Vagina (tissue), 2 donors: ENCODE results near the gene DBX1. TPM values are rescaled to one million over a fixed set of nuclear protein-coding genes. Genes with fewer than 3 reads are reported as not detected.

Experiments
- DNase-seq, 2 donors: peaks; one replicate each; pipeline ENCODE4 v3.0.0-alpha.2; 2017; ENCODE audit errors: extremely low spot score in 2 of 2
- H3K27ac ChIP-seq: fragments of 200-600 bp; sonication (generic); one replicate; pipeline ENCODE4 v1.5.1; 2019
- H3K27me3 ChIP-seq: fragments of 200-600 bp; sonication (generic); one replicate; pipeline ENCODE4 v1.5.1; 2019
- H3K36me3 ChIP-seq, 2 donors: fragments of 200-600 bp; sonication (generic); one replicate each; pipeline ENCODE4 v1.5.1; 2017 to 2019
- H3K4me1 ChIP-seq: fragments of 200-600 bp; sonication (generic); one replicate; pipeline ENCODE4 v1.5.1; 2019
- H3K4me3 ChIP-seq, 2 donors: fragments of 200-600 bp; sonication (generic); 1 replicate in 1 of 2; 2 replicates in 1 of 2; pipeline ENCODE4 v1.5.1; 2016 to 2019
- H3K9me3 ChIP-seq: fragments of 200-600 bp; sonication (generic); one replicate; pipeline ENCODE4 v1.5.1; 2019
- POLR2A ChIP-seq, 2 donors: fragments of 450-650 bp; IDR thresholded peaks; one replicate each; pipeline ENCODE4 v1.6.1; 2017; ENCODE audit warnings: antibody characterized with exemption in 2 of 2, mild to moderate bottlenecking in 2 of 2, moderate library complexity in 2 of 2
- POLR2AphosphoS5 ChIP-seq, 2 donors: sonication (generic); formaldehyde crosslinking; IDR thresholded peaks; one replicate each; pipeline ENCODE4 v1.9.0; 2017; ENCODE audit warnings: antibody characterized with exemption in 2 of 2, mild to moderate bottlenecking in 2 of 2, low read depth in 1 of 2; ENCODE audit not compliant: insufficient read depth in 1 of 2
- intact Hi-C: fragments of 100-400 bp; cut with DNase I; formaldehyde crosslinking; loops from one replicate; pipeline ENCODE4 v1.15.1; 2023
- total RNA-seq: library from RNA; depleted of rRNA; stranded (reverse); fragments of >200 nt; gene quantifications from one replicate; pipeline ENCODE4 v1.2.3, GENCODE V29; 2016
- TF ChIP-seq, protein P1 (sequence below), 3 experiments: fragments of 450-650 bp in 2 of 3; fragments of 200-600 bp in 1 of 3; sonication (generic) in 1 of 3; IDR thresholded peaks; one replicate each; pipeline ENCODE4 v1.5.1; 2017 to 2019; ENCODE audit warnings: antibody characterized with exemption in 3 of 3, mild to moderate bottlenecking in 2 of 3, moderate library complexity in 2 of 3

The DBX1 gene
- total RNA-seq, 1 donor from 2014 or later = not detected

DNA sequence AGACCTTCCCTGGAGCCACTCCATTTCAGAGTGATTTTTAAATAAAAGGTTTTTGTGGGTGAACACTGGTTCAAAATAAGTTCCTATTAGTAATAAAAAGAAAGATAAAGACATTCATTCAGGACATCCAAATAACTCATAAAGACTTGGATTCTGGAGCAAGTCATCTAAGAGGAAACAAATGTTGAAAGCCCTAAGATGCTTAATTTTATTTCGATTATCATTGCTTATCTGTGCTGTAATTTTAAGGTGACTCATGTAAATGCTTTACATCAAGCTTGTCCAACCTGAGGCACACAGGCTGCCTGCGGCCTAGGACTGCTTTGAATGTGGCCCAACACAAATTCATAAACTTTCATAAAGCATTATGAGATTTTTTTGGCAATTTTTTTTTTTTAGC, 34.2 kb upstream of the DBX1 start:
- H3K36me3 ChIP-seq = no peaks in the 10 kb centered on the region
- no peak overlapping the region for H3K4me3 ChIP-seq
- no peaks in the 10 kb centered on the region for H3K9me3 ChIP-seq
- H3K4me1 ChIP-seq = no peaks in the 10 kb centered on the region
- TF ChIP-seq POLR2AphosphoS5 (IDR thresholded peaks at IDR 0.05; ENCODE audit: insufficient read depth in 1 of 2, low read depth in 1 of 2) = no peak
- TF ChIP-seq, protein P1, sequence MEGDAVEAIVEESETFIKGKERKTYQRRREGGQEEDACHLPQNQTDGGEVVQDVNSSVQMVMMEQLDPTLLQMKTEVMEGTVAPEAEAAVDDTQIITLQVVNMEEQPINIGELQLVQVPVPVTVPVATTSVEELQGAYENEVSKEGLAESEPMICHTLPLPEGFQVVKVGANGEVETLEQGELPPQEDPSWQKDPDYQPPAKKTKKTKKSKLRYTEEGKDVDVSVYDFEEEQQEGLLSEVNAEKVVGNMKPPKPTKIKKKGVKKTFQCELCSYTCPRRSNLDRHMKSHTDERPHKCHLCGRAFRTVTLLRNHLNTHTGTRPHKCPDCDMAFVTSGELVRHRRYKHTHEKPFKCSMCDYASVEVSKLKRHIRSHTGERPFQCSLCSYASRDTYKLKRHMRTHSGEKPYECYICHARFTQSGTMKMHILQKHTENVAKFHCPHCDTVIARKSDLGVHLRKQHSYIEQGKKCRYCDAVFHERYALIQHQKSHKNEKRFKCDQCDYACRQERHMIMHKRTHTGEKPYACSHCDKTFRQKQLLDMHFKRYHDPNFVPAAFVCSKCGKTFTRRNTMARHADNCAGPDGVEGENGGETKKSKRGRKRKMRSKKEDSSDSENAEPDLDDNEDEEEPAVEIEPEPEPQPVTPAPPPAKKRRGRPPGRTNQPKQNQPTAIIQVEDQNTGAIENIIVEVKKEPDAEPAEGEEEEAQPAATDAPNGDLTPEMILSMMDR (IDR thresholded peaks at IDR 0.05) = no peak
- TF ChIP-seq POLR2A (IDR thresholded peaks at IDR 0.05) = no peak
- no peak for DNase-seq
- no peak overlapping the region for H3K27ac ChIP-seq
- H3K27me3 ChIP-seq = no peaks in the 10 kb centered on the region
- intact Hi-C loops = no loop called here

DNA sequence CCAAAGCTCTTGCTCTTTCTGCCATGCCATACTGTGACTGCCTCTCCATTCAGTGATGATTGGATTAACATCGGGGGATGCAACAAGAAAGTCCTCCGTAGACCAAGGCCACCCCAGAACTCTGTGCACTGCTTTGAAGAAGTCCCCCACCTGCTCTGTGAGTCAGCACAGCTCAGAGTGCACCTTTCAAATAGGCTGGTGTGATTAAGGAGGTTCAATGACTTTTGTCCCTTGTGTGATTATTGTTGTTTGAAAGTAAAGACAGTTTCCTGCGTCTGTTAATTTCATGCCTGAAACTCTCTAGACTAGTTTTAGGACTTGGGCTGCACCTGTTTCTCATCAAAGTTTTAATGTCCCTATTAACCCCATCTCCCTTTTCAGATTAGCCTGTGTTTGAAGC, 33.0 kb upstream of the DBX1 start:
- no peaks in the 10 kb centered on the region for H3K36me3 ChIP-seq
- H3K4me3 ChIP-seq = no peak overlapping the region
- no peak for DNase-seq
- H3K4me1 ChIP-seq = no peaks in the 10 kb centered on the region
- H3K27ac ChIP-seq = no peak overlapping the region
- TF ChIP-seq, protein P1 (IDR thresholded peaks at IDR 0.05) = no peak
- TF ChIP-seq POLR2A (IDR thresholded peaks at IDR 0.05) (no peak), POLR2AphosphoS5 (IDR thresholded peaks at IDR 0.05; ENCODE audit: insufficient read depth in 1 of 2, low read depth in 1 of 2) (no peak)
- no peaks in the 10 kb centered on the region for H3K9me3 ChIP-seq
- intact Hi-C loops = no loop called here
- no peaks in the 10 kb centered on the region for H3K27me3 ChIP-seq

DNA sequence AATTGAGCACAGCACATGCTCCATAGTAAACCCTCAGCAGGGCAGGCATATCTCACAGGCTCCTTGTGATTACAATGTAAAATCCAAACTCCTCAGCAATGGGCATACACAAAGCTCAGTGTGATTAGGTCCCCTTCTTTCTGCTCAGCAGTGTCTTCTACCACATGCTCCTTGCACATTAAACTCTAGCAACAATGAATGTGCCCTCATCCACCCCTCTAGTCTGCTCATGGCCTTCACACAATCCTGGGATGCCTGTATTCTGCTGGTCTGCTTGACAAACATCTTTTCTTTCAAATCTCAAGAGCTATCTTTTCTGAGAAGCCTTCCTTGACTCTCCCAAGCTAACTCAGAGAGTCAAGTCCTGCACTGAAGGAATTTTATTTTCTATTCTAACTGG, 32.4 kb upstream of the DBX1 start:
- intact Hi-C loops = no loop called here

DNA sequence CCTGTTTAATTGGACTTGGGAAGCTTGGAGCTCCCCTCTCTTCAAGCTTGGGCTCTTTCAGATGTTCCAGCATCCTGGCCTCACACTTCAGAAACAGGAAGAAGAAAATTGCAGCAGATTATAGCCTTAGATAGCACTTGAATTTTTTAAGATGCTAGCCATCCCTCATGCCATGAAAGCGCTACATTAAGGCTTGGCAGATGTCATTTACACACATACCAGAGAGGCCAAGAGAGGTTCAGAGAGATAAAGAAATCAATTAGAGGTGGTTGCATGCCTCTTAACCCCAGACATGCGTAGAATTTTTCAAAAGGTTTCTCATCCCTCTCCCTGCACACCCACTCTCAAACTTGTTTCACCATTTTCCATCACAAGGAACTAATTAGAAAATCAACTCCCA, 31.9 kb upstream of the DBX1 start:
- H3K27ac ChIP-seq = no peak overlapping the region
- TF ChIP-seq POLR2A (IDR thresholded peaks at IDR 0.05) (no peak), POLR2AphosphoS5 (IDR thresholded peaks at IDR 0.05; ENCODE audit: insufficient read depth in 1 of 2, low read depth in 1 of 2) (no peak)
- TF ChIP-seq, protein P1 (IDR thresholded peaks at IDR 0.05) = no peak
- intact Hi-C loops = no loop called here
- no peaks in the 10 kb centered on the region for H3K4me1 ChIP-seq
- no peak overlapping the region for H3K4me3 ChIP-seq
- H3K36me3 ChIP-seq = no peaks in the 10 kb centered on the region
- H3K9me3 ChIP-seq = no peaks in the 10 kb centered on the region
- DNase-seq = no peak
- H3K27me3 ChIP-seq = no peaks in the 10 kb centered on the region

More for the DNA sequence above, 32.4 kb upstream of the DBX1 start:
- Histone ChIP-seq H3K9me3 (no peaks in the 10 kb centered on the region), H3K27ac (no peak overlapping the region), H3K4me1 (no peaks in the 10 kb centered on the region), H3K27me3 (no peaks in the 10 kb centered on the region), H3K36me3 (no peaks in the 10 kb centered on the region), H3K4me3 (no peak overlapping the region)
- TF ChIP-seq POLR2AphosphoS5 (IDR thresholded peaks at IDR 0.05; ENCODE audit: insufficient read depth in 1 of 2, low read depth in 1 of 2) = no peak
- no peak for TF ChIP-seq POLR2A (IDR thresholded peaks at IDR 0.05)
- TF ChIP-seq, protein P1 (IDR thresholded peaks at IDR 0.05) = no peak
- no peak for DNase-seq

DNA sequence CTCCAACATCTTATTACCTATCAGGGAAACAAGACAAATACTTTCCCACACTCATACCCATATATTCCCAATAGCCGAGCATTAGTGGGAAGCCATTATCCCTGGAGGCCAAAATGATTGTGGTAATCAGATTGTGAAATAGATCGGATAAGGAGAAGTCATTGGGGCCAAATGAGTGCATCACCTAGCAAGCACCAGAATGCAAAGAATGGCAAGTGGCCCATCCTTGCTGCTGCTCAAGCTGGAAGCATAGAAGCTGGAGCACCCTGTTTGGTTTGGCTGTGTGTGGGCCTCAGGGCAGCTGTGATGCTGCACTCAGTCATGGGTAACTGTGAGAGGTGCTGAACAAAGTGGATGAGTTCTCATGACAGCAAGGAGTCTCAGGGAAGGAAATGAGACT, 18.7 kb upstream of the DBX1 start:
- intact Hi-C loops = no loop called here
- DNase-seq = no peak

More for the DNA sequence above, 18.7 kb upstream of the DBX1 start:
- H3K9me3 ChIP-seq = no peaks in the 10 kb centered on the region
- no peak overlapping the region for H3K4me3 ChIP-seq
- no peak overlapping the region for H3K27ac ChIP-seq
- TF ChIP-seq, protein P1 (IDR thresholded peaks at IDR 0.05) = no peak
- no peak for TF ChIP-seq POLR2AphosphoS5 (IDR thresholded peaks at IDR 0.05; ENCODE audit: insufficient read depth in 1 of 2, low read depth in 1 of 2)
- TF ChIP-seq POLR2A (IDR thresholded peaks at IDR 0.05) = no peak
- H3K4me1 ChIP-seq = no peaks in the 10 kb centered on the region
- no peaks in the 10 kb centered on the region for H3K36me3 ChIP-seq
- no peaks in the 10 kb centered on the region for H3K27me3 ChIP-seq
